Measurements from ENCODE around the gene CHMP3.
"Not testable (repeated sequence)": the region's sequence is repeated elsewhere in the genome, so short reads cannot be mapped to it uniquely, and the experiment has no call there.

The CHMP3 gene

DNA sequence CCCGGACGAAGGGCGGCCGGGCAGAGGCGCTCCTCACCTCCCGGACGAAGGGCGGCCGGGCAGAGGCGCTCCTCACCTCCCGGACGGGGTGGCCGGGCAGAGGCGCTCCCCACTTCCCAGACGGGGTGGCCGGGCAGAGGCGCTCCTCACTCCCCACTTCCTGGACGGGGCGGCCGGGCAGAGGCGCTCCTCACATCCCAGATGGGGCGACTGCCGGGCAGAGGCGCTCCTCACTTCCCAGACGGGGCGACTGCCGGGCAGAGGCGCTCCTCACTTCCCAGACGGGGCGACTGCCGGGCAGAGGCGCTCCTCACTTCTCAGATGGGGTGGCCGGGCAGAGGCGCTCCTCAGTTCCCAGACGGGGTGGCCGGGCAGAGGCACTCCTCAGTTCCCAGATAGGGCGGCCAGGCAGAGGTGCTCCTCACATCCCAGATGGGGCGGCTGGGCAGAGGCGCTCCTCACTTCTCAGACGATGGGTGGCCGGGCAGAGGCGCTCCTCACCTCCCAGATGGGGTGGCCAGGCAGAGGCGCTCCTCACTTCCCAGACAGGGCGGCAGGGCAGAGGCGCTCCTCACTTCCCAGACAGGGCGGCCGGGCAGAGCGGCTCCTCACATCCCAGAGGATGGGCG lies 17.8 kb downstream of the CHMP3 start:
- not testable (repeated sequence) for DNase-seq (ENCODE audit: low read depth); H3K4me3 ChIP-seq (ENCODE audit: low read length)

DNA sequence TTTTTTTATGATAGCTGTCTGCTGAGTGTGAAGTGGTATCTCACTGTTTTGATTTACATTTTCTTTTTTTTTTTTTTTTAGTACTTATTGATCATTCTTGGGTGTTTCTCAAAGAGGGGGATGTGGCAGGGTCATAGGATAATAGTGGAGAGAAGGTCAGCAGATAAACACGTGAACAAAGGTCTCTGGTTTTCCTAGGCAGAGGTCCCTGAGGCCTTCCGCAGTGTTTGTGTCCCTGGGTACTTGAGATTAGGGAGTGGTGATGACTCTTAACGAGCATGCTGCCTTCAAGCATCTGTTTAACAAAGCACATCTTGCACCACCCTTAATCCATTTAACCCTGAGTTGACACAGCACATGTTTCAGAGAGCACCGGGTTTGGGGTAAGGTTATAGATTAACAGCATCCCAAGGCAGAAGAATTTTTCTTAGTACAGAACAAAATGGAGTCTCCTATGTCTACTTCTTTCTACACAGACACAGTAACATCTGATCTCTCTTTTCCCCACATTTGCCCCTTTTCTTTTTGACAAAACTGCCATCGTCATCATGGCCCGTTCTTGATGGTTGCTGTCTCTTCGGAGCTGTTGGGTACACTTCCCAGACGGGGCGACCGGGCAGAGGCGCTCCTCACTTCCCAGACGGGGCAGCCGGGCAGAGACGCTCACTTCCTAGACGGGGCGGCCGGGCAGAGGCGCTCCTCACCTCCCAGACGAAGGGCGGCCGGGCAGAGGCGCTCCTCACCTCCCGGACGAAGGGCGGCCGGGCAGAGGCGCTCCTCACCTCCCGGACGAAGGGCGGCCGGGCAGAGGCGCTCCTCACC lies 18.8 kb downstream of the CHMP3 start:
- DNase-seq (ENCODE audit: low read depth); H3K4me3 ChIP-seq (ENCODE audit: low read length): not testable (repeated sequence)

DNA sequence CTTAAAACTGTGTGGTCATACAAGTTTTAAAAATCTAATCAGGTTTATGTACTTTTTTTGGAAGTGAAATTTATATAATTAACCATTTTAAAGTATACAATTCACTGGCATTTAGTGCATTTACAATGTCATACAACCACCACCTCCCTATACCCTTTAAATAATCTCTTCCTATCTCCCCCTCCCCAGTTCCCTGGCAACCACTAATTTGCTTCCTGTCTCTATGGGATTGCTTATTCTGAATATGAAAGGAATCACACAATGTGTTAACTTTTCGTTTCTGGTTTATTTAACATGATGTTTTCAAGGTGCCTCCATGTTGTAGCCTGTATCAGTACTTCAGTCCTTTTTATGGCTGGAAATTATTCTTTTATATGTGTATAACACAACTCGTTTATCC lies 19.4 kb downstream of the CHMP3 start:
- no peak for DNase-seq (ENCODE audit: low read depth)
- TF ChIP-seq, protein P1, sequence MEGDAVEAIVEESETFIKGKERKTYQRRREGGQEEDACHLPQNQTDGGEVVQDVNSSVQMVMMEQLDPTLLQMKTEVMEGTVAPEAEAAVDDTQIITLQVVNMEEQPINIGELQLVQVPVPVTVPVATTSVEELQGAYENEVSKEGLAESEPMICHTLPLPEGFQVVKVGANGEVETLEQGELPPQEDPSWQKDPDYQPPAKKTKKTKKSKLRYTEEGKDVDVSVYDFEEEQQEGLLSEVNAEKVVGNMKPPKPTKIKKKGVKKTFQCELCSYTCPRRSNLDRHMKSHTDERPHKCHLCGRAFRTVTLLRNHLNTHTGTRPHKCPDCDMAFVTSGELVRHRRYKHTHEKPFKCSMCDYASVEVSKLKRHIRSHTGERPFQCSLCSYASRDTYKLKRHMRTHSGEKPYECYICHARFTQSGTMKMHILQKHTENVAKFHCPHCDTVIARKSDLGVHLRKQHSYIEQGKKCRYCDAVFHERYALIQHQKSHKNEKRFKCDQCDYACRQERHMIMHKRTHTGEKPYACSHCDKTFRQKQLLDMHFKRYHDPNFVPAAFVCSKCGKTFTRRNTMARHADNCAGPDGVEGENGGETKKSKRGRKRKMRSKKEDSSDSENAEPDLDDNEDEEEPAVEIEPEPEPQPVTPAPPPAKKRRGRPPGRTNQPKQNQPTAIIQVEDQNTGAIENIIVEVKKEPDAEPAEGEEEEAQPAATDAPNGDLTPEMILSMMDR (IDR thresholded peaks at IDR 0.05; ENCODE audit: insufficient read depth, low read depth, low read length, missing control alignments): no peak
- no peak overlapping the region for H3K4me3 ChIP-seq (ENCODE audit: low read length)

DNA sequence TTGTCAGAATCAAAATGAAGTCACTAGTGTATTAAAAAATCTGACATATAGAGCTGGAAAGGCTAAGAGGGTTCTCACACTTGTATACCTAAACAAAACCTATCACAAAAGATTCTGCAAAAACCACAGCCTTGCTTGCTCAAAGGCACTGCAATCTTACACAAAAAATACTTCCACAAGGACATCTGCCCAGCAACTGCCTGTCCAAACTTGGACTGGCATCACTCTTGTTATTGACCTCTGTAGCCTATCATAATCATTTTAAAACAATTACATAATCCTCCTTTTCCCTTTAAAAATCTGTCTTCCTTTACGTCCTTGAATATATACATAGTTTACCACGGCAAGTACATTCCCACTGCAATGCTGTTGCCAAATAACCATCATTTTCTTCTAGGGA lies 19.9 kb downstream of the CHMP3 start:
- no peak overlapping the region for H3K4me3 ChIP-seq (ENCODE audit: low read length)
- no peak for DNase-seq (ENCODE audit: low read depth)
- TF ChIP-seq, protein P1 (IDR thresholded peaks at IDR 0.05; ENCODE audit: insufficient read depth, low read depth, low read length, missing control alignments): no peak

DNA sequence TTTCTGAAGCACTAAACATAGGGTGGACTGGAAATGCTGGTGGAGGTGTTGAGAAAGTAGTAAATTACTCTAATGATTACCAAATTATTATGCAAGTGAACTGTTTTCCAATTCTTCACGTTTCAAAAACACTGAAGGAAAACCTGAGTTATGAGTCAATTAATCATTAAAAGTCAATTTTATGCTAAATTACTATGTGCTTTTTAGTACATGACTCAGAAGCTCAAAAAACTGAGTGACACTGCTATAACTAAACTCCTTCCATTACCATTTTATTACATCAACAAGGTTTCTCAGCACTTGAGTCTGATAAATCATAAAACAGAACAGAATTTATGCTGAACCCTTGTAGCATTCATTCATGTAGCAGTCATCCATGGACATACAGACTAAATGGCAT lies 20.4 kb downstream of the CHMP3 start:
- no peak for DNase-seq (ENCODE audit: low read depth)
- TF ChIP-seq, protein P1 (IDR thresholded peaks at IDR 0.05; ENCODE audit: insufficient read depth, low read depth, low read length, missing control alignments): no peak
- H3K4me3 ChIP-seq (ENCODE audit: low read length): no peak overlapping the region

DNA sequence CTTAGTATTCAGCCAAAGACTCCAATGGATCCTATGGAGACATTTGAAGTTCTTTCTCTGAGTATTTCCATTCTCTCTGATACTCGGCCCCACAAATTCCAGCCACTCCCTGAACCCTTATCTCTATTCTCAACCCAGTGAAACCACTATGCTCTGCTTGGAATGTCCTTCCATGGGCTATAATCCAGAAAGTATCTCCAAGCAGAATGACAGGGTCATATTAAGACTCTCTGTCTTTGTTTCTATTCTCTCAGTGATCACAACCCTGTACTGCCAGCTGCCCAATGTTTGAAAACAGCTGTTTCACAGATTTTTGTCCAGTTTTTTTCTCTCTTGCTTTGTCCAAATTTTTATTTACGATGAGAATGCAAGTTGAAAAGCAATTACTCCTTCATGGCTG lies 21.9 kb downstream of the CHMP3 start:
- H3K4me3 ChIP-seq (ENCODE audit: low read length): no peak overlapping the region
- DNase-seq (ENCODE audit: low read depth): no peak
- TF ChIP-seq, protein P1 (IDR thresholded peaks at IDR 0.05; ENCODE audit: insufficient read depth, low read depth, low read length, missing control alignments): no peak

DNA sequence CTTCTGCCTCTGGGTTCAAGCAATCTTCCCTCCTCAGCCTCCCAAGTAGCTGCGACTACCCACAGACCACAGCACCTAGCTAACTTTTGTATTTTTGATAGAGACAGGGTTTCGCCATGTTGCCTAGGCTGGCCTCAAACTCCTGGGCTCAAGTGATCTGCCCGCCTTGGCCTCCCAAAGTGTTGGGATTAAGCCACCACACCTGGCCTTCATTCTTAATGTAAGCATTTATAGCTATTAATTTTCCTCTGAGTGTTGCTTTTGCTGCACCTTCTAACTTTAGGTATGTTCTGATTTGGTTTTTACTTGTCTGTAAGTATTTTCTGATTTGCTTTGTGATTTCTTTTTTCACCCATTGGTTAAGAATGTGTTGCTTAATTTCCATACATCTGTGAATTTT lies 29.7 kb downstream of the CHMP3 start:
- no peak for DNase-seq (ENCODE audit: low read depth)
- TF ChIP-seq, protein P1 (IDR thresholded peaks at IDR 0.05; ENCODE audit: insufficient read depth, low read depth, low read length, missing control alignments): no peak
- no peak overlapping the region for H3K4me3 ChIP-seq (ENCODE audit: low read length)

Data from epithelial cell of esophagus (primary cell).